NCI-H748 treated with DMSO at 0.1 percent for 48 hours (cell line): Measurements from ENCODE around the gene ITGA5.

Experiments used
- DNase-seq: peaks from one replicate; lab custom pipeline; 2025; lab: John Stamatoyannopoulos, UW

ITGA5 gene

DNA sequence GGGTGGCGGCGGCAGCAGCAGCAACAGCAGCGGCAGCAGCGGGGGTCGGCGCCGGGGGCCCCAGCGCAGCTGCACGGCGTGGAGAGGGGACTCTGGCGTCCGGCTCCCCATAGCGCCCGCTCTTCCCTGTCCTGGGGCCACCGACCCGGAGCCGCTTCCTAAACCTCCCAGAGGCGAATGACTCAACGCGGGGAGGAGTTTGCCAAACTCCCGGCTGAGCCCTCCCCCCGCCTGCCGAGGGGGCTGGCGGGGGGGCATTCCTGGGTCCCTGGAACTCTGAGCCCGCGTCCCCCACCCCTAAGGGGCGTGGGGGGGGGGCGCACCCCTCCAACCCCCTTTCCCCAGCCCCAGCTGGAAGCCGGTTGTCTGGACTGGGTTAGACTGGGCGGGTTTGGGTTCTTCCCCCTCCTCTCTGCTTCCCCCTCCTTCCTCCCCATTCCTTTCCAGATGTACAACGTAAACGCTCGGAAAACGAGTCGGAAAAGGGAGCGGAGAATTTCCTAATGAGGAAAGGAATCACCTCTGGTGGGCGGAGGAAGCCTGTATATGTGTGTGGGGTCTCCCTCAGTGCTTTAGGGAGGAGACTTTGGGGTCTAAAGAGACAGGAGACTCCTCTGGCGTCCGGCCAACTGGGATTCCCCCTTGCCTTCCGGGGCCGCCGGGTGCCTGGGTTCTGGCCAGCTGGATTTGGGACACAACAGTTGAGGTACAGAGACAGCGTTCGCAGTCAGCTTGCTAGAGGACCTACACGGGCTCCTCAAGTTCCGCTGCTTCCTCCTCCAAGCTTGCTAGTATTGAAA, at the start of gene ITGA5:
TSS of gene ITGA5 (minus strand) at position 179 of the 800 bp plus-strand sequence. CDS start at position 111, 68 bp downstream.
- DNase-seq, result no peak

DNA sequence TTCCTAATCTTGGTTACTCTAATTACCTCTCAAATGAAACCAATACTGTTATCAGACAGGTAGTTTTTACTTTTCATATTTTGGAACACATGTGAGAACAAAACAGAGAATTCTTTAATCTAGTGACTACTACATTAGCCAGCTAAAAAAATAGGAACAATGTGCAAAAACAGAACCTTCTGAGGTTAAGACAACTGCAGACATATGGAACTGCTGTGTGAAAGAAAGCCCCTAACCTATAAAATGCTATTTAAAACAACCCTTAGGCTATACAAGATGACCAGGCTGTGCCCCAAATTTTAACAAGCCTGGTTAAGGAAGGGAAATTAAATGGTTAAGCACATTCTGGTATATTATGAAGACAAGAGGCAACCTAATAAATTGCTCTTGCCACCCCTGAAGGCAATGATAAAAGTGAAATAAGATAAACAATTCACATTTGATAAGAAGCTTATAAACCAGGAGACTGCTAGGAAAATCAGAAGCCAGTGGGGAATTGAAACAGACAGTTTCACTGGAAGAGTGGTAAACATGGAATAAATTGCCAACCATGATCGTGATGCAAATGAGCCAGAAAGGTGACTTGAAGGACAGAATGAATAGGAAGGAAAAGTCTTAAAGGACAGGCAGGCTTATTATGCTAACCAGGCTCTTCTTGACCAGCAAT, 46.9 kb upstream of the ITGA5 start:
- DNase-seq, result no peak

DNA sequence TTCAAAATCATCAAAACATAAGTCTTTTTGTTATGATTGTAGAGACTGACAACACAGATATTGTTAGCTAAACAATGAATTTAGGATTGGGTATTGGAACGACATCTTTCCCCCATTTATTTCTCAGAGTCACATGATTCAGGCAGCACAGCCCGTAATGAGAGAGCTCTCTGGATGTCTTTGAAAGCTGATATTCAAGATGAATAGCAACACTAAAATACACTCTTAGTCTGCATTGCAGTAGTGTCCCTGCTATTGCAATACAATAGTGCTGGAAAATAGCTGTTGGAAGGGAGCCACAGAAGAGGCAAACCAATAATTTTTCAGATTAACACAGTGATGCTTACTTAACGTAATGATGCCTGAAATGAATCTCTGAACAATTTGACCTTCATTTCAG, 44.4 kb upstream of the ITGA5 start:
- DNase-seq, result peak; percentile 4

DNA sequence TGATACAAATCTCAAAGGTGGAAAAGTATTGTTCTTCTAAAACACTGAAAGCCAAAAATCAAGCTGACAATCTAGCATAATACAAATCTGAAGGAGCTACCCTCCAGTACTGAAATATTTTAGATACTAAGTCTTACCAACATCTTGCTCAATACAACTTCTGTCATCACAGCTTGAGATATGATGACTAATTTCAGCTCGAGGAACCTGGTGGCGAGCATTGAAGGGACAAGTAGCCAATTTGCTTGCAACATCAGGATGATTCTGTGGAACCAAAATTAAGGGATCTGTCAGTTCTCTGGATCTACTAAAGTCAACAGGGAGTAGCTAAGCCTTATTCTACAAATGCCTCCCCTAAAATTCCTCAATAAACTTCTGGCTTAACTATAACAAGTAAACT, 44.0 kb upstream of the ITGA5 start:
- DNase-seq, result no peak

DNA sequence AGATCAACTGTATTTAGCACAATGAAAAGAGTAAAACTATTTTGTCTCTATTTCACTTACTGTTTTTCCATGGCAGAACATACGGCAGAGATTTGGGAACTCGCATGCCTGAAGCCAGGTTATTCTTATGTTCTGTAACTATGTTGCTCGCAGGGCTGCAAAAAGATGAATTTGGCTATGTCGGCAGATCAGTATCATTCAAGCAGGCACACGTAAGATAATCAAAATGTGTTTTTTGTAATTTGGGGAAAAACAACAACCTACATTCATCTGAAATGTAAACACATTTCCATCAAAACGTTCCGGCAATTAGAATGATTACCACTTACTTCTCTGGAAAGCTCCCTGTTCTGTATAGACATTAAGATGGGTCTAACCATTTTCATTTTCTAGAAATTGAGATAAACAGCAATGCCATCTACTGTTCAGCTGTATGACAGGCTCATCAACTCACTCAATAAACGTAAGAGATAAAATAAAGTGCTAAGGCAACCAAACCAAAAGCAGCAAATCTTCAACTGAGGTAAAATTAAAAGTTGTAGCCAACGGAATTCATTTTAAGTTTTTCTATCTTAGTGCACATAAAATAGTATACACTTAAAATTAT, 41.4 kb upstream of the ITGA5 start:
- DNase-seq, result no peak

DNA sequence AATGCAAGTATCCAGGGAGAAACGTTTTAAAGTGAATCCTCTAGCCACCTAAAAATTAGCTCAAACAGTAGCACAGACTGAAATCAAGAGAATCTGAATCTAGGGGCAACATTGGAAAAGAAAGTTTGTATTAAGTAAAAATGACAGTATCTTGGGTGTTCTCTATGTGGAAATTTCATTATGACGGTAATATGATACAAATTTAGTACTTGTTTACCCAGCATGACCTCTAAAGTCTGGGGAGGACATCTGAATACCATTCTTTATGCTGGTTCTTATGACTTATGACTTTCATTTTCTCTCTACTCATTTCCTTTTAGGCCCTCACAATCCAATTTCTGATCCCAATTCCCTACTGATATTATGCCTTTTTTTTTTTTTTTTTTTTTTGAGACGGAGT, 40.3 kb upstream of the ITGA5 start:
- no peak for DNase-seq

DNA sequence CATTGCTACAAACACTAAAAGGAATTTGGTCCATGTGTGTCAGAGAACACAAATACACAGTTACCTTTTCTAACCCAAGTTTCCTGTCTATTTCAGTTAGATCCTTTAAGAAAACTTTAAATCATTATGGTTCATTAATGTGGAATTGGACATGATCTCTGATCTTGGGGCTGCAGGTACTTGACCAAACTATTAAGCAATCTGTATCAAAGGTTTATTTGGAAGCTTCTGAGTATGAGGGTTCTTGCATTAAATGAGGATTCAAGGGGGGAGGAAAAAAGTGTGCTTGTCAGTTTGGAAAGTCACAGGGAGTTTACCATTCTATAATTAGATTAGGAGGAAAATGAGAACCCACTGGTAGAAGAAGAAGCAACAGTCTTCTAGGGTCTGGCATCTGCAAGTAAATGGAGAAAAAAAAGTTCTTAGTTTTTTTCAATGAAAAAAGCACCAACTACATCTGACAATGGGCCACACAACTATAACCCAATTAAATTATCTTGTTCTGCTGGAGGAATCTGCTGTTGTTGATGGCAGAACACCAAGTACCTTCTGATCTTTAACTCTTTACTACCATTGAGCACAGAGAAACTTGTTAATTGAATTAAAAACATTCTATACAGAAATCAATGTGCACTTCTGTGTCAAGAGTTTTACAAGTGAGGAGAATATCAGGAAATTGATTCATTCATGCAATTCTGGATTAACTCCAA, 36.8 kb upstream of the ITGA5 start:
- no peak for DNase-seq

DNA sequence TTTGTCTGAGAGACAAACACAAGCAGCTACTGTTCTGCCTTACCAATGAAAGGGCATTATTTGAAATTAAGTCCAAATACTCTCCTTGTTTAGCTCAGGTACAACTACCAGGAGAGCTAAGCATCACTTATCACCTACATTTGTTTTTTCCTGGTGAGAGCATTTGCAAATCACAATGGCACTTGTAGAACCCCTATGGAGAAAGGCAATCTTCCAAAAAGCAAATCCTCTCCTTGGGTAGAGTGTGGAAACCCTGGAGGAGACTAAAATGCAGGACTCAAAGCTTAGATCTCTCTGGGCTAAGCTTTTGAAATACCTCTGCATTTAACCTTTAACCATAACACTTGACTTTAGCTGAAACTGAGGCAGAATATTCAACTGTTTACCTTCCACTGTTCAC, 33.6 kb upstream of the ITGA5 start:
- no peak for DNase-seq

DNA sequence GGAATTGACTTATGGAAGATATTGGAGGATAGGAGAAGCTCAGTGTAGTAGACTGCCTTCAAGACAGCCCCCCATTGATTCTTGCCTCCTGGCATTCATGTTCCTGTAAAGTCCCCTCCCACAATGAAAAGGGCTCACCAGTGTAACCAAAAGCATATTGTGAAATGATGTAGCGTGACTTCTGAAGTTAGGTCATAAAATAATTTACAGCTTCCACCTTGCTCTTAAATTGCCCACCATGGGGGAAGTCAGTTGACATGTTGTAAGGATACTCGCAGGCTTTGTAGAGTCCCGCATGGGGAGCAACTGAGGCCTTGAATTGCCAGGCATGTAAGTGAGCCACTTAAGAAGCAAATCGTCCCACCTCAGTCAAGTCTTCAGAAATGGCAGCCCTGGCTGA, 29.3 kb upstream of the ITGA5 start:
- DNase-seq, result no peak

DNA sequence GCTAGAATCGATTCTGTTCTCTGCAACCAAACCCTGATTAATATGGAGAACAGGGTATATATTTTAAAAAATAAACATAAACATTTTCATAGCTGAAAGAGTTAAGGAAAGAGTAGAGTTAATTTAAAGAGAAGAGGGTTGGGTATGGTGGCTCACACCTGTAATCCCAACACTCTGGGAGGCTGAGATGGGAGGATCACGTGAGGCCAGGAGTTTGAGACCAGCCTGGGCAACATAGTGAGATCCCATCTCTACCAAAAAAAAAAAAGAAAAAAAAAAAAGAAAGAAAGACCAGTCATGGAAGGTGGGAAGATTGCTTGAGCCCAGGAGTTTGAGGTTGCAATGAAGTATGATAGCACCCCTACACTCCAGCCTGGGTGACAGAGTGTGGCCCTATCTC, 28.9 kb upstream of the ITGA5 start:
- no peak for DNase-seq

DNA sequence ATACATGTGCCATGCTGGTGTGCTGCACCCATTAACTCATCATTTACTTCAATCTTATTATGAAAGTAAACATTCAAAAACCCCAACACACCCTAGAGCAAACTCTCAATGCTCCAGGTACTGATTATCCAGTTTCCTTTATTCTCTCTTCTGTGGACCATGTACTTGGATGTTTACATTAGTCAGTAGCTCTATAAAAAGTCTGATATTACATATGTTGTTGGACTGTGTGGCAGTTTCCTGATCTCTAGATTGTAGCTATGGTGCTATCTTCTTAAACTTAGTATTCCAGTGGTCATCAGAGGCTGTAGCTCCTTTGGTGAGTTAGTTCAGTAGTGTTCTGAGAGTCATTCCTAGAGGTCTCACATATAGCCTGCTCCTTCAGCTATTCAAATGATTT, 25.1 kb upstream of the ITGA5 start:
- DNase-seq, result peak; percentile 47

DNA sequence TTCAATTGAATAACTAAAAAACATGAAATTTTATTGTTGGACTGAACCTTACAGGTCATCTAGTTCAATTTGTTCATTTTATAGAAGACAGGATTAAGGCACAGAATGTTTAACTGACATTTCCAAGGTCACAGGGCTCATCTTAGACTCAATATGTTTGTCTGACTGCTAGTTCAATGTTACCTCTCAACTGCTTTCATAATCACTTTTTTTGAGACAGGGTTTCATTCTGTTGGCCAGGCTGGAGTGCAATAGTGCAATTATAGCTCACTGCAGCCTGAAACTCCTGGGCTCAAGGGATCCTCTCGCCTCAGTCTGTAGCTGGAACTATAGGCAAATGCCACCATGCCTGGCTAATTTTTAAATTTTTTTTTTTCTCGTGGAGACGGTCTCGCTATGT, 24.4 kb upstream of the ITGA5 start:
- DNase-seq, result no peak

DNA sequence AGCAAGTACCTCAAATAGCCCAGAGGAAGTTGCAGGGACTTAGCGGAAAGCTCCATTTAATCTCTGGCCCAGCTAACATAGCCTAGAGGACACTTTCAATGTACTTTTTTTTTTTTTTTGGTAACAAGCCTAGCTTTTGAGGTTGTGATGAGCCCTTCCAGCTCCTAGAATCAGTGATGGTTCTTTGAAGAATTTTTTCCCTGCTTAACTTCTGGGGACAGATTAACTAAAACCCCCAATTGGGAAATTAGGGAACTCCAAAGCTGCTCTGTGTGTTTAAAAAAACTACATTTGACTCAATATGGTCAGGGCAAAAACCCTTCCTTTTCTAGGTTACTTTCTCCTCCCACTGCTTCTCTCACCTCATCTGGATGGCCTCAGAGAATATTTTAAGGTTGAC, 23.9 kb upstream of the ITGA5 start:
- DNase-seq, result no peak

DNA sequence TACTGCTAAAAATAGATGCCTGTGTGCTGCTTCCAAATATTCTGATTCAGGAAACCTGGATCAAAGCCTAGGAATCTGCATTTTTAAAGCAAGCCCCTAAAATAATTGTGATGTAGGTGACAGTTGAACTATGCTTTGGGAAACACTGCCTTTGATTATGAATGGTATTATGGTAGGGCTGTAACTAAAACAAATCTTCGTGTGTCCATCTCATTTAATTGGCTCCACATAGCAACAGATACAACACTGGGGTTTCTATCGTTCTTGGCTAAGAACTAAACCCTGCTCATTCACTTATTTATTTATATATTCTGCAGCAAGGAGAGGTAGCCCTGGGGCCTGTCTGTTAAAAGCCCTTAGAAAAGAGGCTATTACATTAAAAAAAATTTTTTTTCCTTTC, 23.0 kb upstream of the ITGA5 start:
- DNase-seq, result no peak

DNA sequence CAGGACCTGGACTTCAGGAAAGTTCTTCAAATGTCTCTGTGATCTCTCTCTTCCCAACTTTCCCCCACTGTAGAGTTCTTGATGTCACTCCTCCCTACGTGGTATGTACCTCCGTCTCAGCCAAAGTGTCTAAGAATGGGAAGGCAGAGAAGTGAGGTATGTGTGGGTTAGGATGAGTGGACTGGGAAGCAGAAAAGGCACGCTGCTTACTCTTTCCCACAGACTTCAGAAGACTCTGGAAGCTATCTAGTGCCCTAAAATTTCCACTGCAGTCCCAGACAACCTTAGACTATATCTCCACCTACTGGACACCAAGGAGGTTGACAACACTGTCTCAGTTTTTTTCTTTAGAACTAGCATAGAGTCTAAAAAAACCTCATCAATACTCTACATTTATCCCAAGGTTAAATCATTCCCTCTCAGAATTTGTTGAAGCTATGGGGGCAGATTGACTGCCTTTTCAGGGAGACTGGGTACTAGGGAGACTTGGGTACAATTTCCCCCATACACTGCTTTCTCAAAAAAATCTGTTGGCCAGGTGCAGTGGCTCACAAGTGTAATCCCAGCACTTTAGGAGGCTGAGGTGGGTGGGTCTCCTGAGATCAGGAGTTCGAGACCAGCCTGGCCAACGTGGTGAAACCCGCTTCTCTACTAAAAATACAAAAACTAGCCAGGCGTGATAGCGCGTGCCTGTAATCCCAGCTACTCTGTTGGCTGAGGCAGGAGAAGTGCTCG, 20.6 kb upstream of the ITGA5 start:
- DNase-seq, result peak; percentile 54

DNA sequence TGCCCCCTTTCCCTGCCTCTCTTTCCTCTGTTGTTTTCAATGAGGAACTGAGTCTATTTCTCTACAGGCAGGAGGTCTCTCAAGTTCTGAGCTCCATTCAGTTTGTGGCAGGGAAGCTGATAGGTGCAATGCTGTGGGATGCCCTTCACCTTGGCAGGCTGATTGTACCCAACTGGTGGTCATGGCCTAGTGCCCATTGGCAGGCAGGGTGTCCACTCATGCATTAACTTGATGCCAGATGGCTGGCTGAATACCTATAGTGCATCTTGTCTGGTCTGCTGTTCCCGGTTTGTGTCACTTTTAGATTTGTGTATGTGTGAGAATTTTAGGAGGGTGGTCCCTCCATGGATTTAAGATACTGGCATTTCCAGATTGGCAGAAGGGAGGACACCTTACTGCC, 20.0 kb upstream of the ITGA5 start:
- DNase-seq, result no peak

DNA sequence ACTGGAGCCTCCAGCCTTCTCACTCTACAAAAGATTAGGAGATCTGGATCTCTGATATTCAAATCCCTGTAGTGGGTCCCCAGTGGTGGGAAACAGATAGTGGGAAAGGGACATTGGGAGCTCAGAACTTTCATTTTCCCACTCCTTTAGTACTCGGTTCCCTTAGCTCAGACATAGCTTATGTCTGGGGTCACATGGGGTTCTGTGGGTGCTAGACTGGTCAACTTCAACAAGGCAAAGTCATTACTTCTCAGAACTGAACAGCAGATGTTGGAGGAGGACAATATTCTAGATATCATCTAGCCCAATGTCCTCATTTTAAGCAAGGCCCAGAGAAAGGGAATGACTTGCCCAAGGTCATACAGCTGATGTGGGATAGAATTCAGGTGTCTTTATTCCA, 19.5 kb upstream of the ITGA5 start:
- DNase-seq, result no peak

DNA sequence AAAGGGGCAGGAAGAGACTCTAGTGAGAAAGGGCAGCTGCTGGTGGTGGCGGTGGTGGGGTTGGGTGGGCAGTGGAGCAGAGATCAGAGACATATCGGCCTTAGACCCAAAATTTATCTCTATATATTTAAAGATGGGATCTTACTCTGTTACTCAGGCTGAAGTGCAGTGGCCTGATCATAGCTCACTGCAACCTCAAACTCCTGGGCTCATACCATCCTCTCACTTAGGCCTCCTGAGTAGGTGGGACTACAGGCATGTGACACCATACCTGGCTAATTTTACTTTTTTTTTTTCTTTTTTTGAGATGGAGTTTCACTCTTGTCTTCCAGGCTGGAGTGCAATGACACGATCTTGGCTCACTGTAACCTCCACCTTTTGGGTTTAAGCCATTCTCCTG, 18.6 kb upstream of the ITGA5 start:
- DNase-seq, result no peak

DNA sequence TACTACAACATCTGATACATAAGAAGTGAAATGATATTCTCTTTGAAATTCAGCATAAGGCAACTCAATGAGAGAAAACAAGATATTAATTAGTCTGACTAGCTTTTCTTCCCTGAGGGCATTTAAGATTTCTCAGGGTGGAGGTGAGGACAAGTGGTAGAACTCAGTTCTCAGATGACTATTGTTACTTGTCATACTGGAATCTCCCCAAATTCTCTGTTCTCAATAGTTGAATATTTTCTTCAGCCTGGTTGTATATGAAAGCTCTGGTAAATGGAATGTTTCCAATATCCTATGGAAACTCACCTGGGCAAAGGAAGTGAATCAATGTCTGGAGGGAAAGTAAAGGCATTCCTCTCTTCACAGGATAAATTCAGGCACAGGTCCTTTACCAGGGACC, 18.2 kb upstream of the ITGA5 start:
- DNase-seq, result no peak

DNA sequence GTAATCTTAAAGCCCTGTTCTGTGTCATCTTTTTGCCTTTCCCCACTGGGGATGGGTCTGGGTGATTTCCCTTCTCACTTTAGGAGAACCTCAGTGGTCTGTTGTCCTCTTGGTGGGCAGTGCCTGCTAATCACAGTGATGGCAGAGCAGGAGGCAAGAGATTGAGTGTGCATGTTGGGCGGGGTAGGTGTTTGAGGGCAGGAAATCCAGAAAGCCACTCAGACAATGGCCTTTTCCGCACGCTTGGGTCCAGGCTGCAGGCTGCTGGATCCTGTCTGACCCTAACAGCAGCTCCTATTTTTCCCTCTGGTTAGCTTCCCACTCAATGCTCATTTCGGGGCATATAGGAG, 13.7 kb upstream of the ITGA5 start:
- DNase-seq, result no peak

DNA sequence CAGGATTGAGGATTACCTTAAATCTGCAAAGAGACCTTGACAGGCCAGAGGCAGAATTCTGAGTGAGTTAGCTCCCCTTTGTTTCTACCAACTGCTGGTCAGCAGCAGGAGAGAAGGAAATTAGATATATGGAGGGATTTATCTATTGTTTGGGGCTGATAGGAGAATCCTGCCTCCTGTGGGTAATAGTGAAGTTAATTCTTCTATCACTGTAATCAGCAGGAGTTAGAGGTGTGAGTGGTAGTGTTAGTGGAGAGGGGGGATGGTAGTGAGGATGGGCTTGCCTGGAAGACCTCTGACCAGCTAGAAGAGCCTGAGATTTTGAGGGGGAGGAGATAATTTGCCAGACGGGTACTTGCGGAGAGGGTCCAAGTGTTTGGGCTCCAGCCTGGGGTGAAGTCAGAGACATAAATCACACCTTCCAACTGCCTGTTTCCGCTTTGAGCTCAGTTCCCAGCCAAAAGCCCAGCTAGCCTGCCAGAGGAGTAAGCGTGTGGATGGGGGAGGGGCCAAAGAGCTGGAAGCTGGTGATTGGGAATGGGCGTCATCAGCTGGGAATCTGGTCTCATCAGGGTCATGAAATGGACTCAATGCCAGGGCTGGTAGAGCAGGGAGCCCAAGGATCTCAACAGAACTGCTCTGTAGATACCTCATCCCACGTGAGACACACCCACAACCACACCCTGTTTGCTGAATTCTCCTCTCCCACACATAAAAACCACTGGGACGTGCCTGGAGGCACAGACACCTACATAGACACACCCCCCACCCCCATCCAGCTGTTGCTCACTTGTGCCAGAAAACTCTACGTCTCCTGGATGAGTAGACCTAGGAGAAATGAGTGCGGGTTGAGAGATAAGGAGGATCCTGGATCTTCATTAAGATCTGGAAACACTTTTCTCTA, 13.1 kb upstream of the ITGA5 start:
- peak; percentile 42 for DNase-seq
